ELF-1 (cell line): Measurements from ENCODE around the gene TMEM117.
A peak's percentile ranks its signal among the peaks of the same experiment; 100 is the strongest.

Experiments
- DNase-seq: peaks from one replicate; pipeline ENCODE4 v3.0.0-alpha.2; 2016; ENCODE audit warnings: low read depth, low spot score

The TMEM117 gene

GRCh38 chr12:44287545-44287944, 451.7 kb downstream of the TMEM117 start:
- no peak for DNase-seq

GRCh38 chr12:44294649-44295048, 458.8 kb downstream of the TMEM117 start:
- DNase-seq = no peak

GRCh38 chr12:44295958-44296623, 460.2 kb downstream of the TMEM117 start:
- no peak for DNase-seq

GRCh38 chr12:44296624-44297197, 460.8 kb downstream of the TMEM117 start:
- DNase-seq = no peak

GRCh38 chr12:44299524-44299923, 463.6 kb downstream of the TMEM117 start:
- no peak for DNase-seq

GRCh38 chr12:44307506-44308168, 471.8 kb downstream of the TMEM117 start:
- DNase-seq = no peak

GRCh38 chr12:44313188-44313587, 477.3 kb downstream of the TMEM117 start:
- no peak for DNase-seq

GRCh38 chr12:44314007-44314500, 478.2 kb downstream of the TMEM117 start:
- DNase-seq = no peak

GRCh38 chr12:44317651-44318126, 481.8 kb downstream of the TMEM117 start:
- peak; percentile 44 for DNase-seq

GRCh38 chr12:44331269-44331668, 495.4 kb downstream of the TMEM117 start:
- no peak for DNase-seq

GRCh38 chr12:44334347-44334746, 498.5 kb downstream of the TMEM117 start:
- no peak for DNase-seq

- no peak for DNase-seq
Observed at GRCh38 chr12:44335030-44335429, 499.1 kb downstream of the TMEM117 start.

- DNase-seq = no peak
Observed at GRCh38 chr12:44336577-44336976, 500.7 kb downstream of the TMEM117 start.

- no peak for DNase-seq
Observed at GRCh38 chr12:44342371-44342770, 506.5 kb downstream of the TMEM117 start.

GRCh38 chr12:44347145-44347544, 511.3 kb downstream of the TMEM117 start:
- no peak for DNase-seq

GRCh38 chr12:44357494-44357893, 521.6 kb downstream of the TMEM117 start:
- DNase-seq = no peak

- no peak for DNase-seq
Observed at GRCh38 chr12:44358636-44359035, 522.8 kb downstream of the TMEM117 start.

- no peak for DNase-seq
Observed at GRCh38 chr12:44362947-44363346, 527.1 kb downstream of the TMEM117 start.

GRCh38 chr12:44367136-44367535, 531.3 kb downstream of the TMEM117 start:
- DNase-seq = no peak

- DNase-seq = no peak
Observed at GRCh38 chr12:44367916-44368315, 532.0 kb downstream of the TMEM117 start.

- DNase-seq = no peak
Observed at GRCh38 chr12:44369998-44370397, 534.1 kb downstream of the TMEM117 start.

GRCh38 chr12:44370982-44371381, 535.1 kb downstream of the TMEM117 start:
- DNase-seq = no peak

GRCh38 chr12:44372259-44372658, 536.4 kb downstream of the TMEM117 start:
- no peak for DNase-seq
